Panc1 (cell line): Measurements from ENCODE around the gene GCSAM. TPM values are rescaled to one million over a fixed set of nuclear protein-coding genes. Genes with fewer than 3 reads are reported as not detected.

ENCODE experiments used
- ATAC-seq: fragments of 200-7000 bp; cut with Tn5 transposase; 2 replicates; pipeline ENCODE4 v1.9.1; 2020; ENCODE audit warnings: mild to moderate bottlenecking, moderate library complexity
- BruUV-seq: library from RNA; stranded (reverse); fragments of 400-500 nt; replicated peaks from 2 replicates; lab custom pipeline; 2021; lab: Mats Ljungman, UMichigan
- CTCF ChIA-PET: fragments of 300-600 bp; sonication (Branson Sonifier 250); formaldehyde crosslinking; loops from one replicate; lab custom pipeline; 2022; ENCODE audit warnings: antibody characterized with exemption; lab: Charles Lee
- POLR2A ChIA-PET: fragments of 300-600 bp; sonication (Branson Sonifier 250); formaldehyde crosslinking; loops from one replicate; lab custom pipeline; 2022; ENCODE audit warnings: antibody characterized with exemption; lab: Charles Lee
- DNase-seq: peaks from one replicate; pipeline ENCODE4 v3.0.0-alpha.2; 2010; ENCODE audit warnings: low read depth, low spot score
- H3K27ac ChIP-seq: 2 replicates; pipeline ENCODE4 v1.5.1; 2011; ENCODE audit warnings: mild to moderate bottlenecking, low read length, inconsistent platforms
- H3K27me3 ChIP-seq: fragments of 200-500 bp; sonication (Bioruptor generic); 2 replicates; pipeline ENCODE4 v1.6.0; 2014; ENCODE audit warnings: low read length, inconsistent platforms; ENCODE audit not compliant: control insufficient read depth, insufficient read depth
- H3K36me3 ChIP-seq: fragments of 200-500 bp; sonication (Bioruptor generic); 2 replicates; pipeline ENCODE4 v1.5.1; 2014; ENCODE audit warnings: inconsistent platforms, mild to moderate bottlenecking, low read length, moderate library complexity; ENCODE audit not compliant: control insufficient read depth, insufficient read depth
- H3K4me1 ChIP-seq: 2 replicates; pipeline ENCODE4 v1.5.1; 2011; ENCODE audit warnings: inconsistent platforms, mild to moderate bottlenecking, low read length, moderate library complexity; ENCODE audit not compliant: control insufficient read depth, insufficient read depth
- H3K4me3 ChIP-seq, 2 experiments: 2 replicates each; pipeline ENCODE4 v1.5.1; 2011 to 2012; ENCODE audit warnings: low read depth in 2 of 2, low read length in 2 of 2, mild to moderate bottlenecking in 2 of 2, inconsistent platforms in 1 of 2, moderate library complexity in 1 of 2
- H3K9me3 ChIP-seq: fragments of 200-500 bp; sonication (Bioruptor generic); 2 replicates; pipeline ENCODE4 v1.5.1; 2014; ENCODE audit warnings: low read depth, mild to moderate bottlenecking, inconsistent platforms, low read length, moderate library complexity; ENCODE audit not compliant: control insufficient read depth, insufficient read depth
- POLR2AphosphoS5 ChIP-seq: IDR thresholded peaks from 2 replicates; pipeline ENCODE4 v1.6.1; 2012; ENCODE audit warnings: mild to moderate bottlenecking, low read depth, low read length, moderate library complexity
- SIN3A ChIP-seq: IDR thresholded peaks from 2 replicates; pipeline ENCODE4 v1.6.1; 2012; ENCODE audit warnings: low read depth, mild to moderate bottlenecking, low read length, moderate library complexity, borderline replicate concordance; ENCODE audit not compliant: insufficient read depth
- TCF7L2 ChIP-seq: IDR thresholded peaks from 2 replicates; pipeline ENCODE4 v1.6.1; 2011; ENCODE audit warnings: mild to moderate bottlenecking, low read depth, low read length, inconsistent platforms
- in situ Hi-C: cut with HindIII; loops from 2 replicates; pipeline ENCODE4 v1.10.0; 2016; ENCODE audit warnings: low sequenced_read_pairs, low pct_unique_long_range_greater_than_20kb
- intact Hi-C: fragments of 100-400 bp; cut with micrococcal nuclease; formaldehyde crosslinking; loops from one replicate; pipeline ENCODE4 v1.10.0; 2022; ENCODE audit not compliant: unreplicated experiment
- total RNA-seq: library from RNA; stranded (reverse); gene quantifications from one replicate; pipeline ENCODE4 v1.2.1, GENCODE V29; 2021; ENCODE audit not compliant: unreplicated experiment
- TF ChIP-seq, protein P1 (sequence below), 2 experiments: IDR thresholded peaks; 2 replicates each; pipeline ENCODE4 v1.6.1; 2011 to 2012; ENCODE audit warnings: low read depth in 2 of 2, control low read depth in 1 of 2, low read length in 1 of 2, mild to moderate bottlenecking in 1 of 2, moderate library complexity in 1 of 2; ENCODE audit not compliant: insufficient read depth in 1 of 2
- TF ChIP-seq, protein P2 (sequence below): fragments of 450-650 bp; IDR thresholded peaks from 2 replicates; pipeline ENCODE4 v1.5.1; 2017; ENCODE audit warnings: mild to moderate bottlenecking

GCSAM gene
- total RNA-seq, 1 experiment from 2014 or later: 0.08 TPM

DNA sequence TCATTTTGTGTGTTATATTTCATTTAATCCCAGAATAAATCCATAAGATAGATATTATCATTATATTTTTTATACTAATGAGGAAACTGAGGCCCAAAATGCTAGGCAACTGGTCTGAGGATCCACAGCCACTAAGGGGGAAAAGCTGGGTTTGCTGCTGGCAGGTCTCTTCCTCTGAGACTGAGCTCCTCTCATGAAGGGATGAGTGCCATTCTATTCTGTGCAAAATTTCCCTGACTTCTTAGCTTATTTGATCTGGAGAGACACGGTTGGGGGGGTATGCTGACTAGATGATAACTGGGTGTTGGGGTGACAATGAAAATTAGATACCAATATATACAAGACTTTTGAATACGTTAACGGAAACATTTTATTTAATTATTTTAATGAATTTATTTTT, 1.9 kb downstream of the GCSAM start:
- BruUV-seq: no TSS peak
- ChIA-PET CTCF (no interaction called here), POLR2A (no interaction called here)
- H3K27ac ChIP-seq: no peak overlapping the region
- no peaks in the 10 kb centered on the region for H3K9me3 ChIP-seq
- TF ChIP-seq, protein P1, sequence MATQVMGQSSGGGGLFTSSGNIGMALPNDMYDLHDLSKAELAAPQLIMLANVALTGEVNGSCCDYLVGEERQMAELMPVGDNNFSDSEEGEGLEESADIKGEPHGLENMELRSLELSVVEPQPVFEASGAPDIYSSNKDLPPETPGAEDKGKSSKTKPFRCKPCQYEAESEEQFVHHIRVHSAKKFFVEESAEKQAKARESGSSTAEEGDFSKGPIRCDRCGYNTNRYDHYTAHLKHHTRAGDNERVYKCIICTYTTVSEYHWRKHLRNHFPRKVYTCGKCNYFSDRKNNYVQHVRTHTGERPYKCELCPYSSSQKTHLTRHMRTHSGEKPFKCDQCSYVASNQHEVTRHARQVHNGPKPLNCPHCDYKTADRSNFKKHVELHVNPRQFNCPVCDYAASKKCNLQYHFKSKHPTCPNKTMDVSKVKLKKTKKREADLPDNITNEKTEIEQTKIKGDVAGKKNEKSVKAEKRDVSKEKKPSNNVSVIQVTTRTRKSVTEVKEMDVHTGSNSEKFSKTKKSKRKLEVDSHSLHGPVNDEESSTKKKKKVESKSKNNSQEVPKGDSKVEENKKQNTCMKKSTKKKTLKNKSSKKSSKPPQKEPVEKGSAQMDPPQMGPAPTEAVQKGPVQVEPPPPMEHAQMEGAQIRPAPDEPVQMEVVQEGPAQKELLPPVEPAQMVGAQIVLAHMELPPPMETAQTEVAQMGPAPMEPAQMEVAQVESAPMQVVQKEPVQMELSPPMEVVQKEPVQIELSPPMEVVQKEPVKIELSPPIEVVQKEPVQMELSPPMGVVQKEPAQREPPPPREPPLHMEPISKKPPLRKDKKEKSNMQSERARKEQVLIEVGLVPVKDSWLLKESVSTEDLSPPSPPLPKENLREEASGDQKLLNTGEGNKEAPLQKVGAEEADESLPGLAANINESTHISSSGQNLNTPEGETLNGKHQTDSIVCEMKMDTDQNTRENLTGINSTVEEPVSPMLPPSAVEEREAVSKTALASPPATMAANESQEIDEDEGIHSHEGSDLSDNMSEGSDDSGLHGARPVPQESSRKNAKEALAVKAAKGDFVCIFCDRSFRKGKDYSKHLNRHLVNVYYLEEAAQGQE (IDR thresholded peaks at IDR 0.05; ENCODE audit: insufficient read depth in 1 of 2, low read depth in 2 of 2, low read length in 1 of 2): no peak
- TF ChIP-seq, protein P2, sequence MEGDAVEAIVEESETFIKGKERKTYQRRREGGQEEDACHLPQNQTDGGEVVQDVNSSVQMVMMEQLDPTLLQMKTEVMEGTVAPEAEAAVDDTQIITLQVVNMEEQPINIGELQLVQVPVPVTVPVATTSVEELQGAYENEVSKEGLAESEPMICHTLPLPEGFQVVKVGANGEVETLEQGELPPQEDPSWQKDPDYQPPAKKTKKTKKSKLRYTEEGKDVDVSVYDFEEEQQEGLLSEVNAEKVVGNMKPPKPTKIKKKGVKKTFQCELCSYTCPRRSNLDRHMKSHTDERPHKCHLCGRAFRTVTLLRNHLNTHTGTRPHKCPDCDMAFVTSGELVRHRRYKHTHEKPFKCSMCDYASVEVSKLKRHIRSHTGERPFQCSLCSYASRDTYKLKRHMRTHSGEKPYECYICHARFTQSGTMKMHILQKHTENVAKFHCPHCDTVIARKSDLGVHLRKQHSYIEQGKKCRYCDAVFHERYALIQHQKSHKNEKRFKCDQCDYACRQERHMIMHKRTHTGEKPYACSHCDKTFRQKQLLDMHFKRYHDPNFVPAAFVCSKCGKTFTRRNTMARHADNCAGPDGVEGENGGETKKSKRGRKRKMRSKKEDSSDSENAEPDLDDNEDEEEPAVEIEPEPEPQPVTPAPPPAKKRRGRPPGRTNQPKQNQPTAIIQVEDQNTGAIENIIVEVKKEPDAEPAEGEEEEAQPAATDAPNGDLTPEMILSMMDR: no peak
- TF ChIP-seq TCF7L2 (no peak), POLR2AphosphoS5 (no peak), SIN3A (no peak)
- H3K4me1 ChIP-seq: no peaks in the 10 kb centered on the region; the same call in 1 of the 2 replicates
- DNase-seq (no peak), ATAC-seq (no peak)
- no peaks in the 10 kb centered on the region for H3K27me3 ChIP-seq
- in situ Hi-C loops (no loop called here), intact Hi-C loops (no loop called here)
- no peak overlapping the region for H3K4me3 ChIP-seq
- H3K36me3 ChIP-seq: no peaks in the 10 kb centered on the region

DNA sequence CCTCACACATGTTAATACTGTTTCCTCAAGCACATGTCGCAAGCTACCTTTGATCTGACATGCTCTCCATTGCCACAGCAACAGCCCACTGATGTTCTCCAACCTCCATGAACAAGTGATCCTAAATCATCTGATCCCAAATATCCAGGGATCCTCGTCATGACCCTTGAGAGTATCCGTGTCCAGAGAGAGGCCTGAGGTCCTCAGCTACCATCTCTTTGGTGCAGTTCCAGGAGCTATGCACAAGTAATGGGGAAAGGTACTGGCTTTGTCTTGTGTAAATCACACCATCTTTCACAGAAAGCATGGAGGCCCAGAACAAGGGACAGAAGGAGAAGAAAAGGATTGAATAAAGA, 2.4 kb downstream of the GCSAM start:
- intact Hi-C loops (no loop called here), in situ Hi-C loops (no loop called here)
- POLR2A ChIA-PET: no interaction called here

DNA sequence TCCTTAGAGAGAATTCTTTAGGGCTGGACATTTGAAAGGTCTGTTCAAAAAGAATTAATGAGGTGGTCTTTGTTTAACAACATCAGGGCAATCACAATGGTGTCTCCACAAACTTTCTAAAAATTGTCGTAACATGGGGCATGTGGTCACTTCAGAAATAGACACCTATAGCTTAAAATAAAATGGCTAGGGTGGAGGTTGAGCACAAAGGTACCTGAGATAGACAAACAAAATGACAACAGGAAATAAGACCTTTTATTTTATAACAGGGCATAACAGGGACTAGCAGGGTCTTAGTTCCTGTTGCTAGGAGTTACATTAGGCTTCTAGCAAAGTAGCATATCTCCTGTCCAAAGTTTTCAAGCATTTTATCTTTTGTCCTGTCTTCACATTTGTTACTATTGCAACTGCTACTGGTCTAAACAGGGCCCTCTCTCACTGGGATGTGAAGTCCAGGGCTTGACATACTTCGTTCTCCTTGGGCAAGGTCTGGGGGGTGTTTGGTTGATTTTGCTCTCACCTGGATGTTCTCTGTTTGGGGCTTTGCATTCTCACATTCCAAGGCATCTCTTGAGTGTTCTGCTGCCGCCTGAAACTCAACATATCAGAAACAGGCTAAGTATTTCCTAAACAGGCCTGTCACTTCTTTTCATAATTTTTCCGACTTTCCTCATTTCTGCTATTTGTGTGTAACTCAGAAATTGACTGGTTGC, 3.0 kb downstream of the GCSAM start:
- CTCF ChIA-PET: no interaction called here
- Histone ChIP-seq H3K27ac (no peak overlapping the region), H3K36me3 (no peaks in the 10 kb centered on the region), H3K4me3 (no peak overlapping the region), H3K27me3 (no peaks in the 10 kb centered on the region), H3K4me1 (no peaks in the 10 kb centered on the region; the same call in 1 of the 2 replicates), H3K9me3 (no peaks in the 10 kb centered on the region)
- in situ Hi-C loops (no loop called here), intact Hi-C loops (no loop called here)
- ATAC-seq: no peak
- no TSS peak for BruUV-seq
- no peak for DNase-seq
- TF ChIP-seq, protein P1 (IDR thresholded peaks at IDR 0.05; ENCODE audit: insufficient read depth in 1 of 2, low read depth in 2 of 2, low read length in 1 of 2): no peak
- no peak for TF ChIP-seq TCF7L2
- TF ChIP-seq, protein P2: no peak
- POLR2A ChIA-PET: no interaction called here

More for the DNA sequence above, 2.4 kb downstream of the GCSAM start:
- no peaks in the 10 kb centered on the region for H3K36me3 ChIP-seq
- no peaks in the 10 kb centered on the region for H3K27me3 ChIP-seq
- no peak for DNase-seq
- H3K27ac ChIP-seq: no peak overlapping the region
- H3K4me1 ChIP-seq: no peaks in the 10 kb centered on the region; the same call in 1 of the 2 replicates
- CTCF ChIA-PET: no interaction called here
- TF ChIP-seq SIN3A (no peak), POLR2AphosphoS5 (no peak)
- H3K9me3 ChIP-seq: no peaks in the 10 kb centered on the region
- no TSS peak for BruUV-seq
- no peak overlapping the region for H3K4me3 ChIP-seq
- no peak for ATAC-seq
